GM12872 (cell line): Measurements from ENCODE around the gene COX19.

Source experiments
- TF ChIP-seq, protein P1 (sequence below): IDR thresholded peaks from 3 replicates; pipeline ENCODE4 v1.5.1; 2011; ENCODE audit warnings: low read depth, mild to moderate bottlenecking, low read length, moderate library complexity; ENCODE audit not compliant: insufficient read depth

COX19 gene

DNA sequence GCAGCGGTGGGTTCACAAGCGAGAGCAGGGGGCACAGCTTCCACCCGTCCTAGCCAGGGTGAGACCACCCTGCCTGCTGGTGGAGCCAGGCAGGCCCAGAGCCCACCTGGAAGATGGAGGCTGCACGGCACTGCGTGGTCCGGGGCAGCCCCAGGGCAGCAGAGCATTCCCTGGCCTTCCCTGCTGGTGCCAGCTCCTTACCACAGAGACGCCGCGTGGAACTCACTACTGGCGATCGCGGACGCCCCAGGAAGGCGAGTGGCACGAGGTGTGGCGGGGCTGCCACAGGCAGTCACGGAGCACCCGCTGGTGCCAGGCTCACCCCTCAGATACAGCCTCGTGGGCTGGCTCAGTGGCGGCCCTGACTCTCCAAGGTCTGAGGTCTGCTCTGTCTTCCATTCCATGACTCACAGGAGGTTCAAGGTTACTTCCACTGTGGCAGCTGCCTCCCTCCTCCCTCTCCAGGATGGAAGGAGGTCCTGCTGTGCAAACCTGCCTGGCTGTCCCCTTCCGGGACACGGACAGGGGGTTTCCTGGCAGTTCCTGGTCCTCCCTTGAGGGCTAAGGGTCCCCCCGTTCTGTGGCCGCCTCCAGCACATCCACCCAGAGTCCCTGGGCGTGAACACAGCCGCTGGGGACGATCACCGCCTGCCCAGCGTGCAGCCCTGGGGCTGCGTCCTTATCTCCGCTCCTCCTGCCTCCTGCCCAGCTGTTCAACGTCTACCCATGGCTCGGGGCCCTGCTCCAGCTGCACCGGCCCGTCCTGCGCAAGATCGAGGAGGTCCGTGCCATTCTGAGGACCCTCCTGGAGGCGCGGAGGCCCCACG lies 10.8 kb upstream of the COX19 start:
- TF ChIP-seq, protein P1, sequence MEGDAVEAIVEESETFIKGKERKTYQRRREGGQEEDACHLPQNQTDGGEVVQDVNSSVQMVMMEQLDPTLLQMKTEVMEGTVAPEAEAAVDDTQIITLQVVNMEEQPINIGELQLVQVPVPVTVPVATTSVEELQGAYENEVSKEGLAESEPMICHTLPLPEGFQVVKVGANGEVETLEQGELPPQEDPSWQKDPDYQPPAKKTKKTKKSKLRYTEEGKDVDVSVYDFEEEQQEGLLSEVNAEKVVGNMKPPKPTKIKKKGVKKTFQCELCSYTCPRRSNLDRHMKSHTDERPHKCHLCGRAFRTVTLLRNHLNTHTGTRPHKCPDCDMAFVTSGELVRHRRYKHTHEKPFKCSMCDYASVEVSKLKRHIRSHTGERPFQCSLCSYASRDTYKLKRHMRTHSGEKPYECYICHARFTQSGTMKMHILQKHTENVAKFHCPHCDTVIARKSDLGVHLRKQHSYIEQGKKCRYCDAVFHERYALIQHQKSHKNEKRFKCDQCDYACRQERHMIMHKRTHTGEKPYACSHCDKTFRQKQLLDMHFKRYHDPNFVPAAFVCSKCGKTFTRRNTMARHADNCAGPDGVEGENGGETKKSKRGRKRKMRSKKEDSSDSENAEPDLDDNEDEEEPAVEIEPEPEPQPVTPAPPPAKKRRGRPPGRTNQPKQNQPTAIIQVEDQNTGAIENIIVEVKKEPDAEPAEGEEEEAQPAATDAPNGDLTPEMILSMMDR, result no peak

- TF ChIP-seq, protein P1, result no peak
Observed at GRCh38 chr7:985127-985416, 9.7 kb upstream of the COX19 start.

DNA sequence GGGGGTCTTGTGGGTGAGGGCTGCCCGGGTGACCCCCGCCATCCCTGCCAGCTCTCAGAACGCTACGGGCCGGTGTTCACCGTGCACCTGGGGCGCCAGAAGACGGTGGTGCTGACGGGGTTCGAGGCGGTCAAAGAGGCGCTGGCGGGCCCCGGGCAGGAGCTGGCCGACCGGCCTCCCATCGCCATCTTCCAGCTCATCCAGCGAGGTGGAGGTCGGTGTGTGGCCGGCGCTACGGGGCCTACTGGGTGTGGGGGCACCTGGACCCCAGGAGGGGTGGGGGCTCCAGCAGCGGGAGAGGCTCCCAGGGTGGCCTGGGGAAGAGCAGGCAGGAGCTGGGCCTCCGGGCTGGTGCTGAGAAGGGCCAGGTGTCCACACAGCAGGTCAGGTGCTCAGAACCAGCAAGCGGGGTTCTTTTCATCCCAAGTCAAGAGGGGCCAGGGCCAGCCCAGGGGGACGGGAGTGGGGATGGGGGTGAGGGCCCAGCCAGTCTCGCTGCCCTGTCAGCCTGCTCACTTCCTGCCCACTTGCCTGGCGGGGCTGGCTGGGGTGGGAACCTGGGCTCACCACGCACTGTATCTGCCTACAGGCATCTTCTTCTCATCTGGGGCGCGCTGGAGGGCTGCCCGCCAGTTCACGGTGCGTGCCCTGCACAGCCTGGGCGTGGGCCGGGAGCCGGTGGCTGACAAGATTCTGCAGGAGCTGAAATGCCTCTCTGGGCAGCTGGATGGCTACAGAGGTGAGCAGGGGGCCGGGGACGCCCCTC lies 9.2 kb upstream of the COX19 start:
- TF ChIP-seq, protein P1, result no peak

DNA sequence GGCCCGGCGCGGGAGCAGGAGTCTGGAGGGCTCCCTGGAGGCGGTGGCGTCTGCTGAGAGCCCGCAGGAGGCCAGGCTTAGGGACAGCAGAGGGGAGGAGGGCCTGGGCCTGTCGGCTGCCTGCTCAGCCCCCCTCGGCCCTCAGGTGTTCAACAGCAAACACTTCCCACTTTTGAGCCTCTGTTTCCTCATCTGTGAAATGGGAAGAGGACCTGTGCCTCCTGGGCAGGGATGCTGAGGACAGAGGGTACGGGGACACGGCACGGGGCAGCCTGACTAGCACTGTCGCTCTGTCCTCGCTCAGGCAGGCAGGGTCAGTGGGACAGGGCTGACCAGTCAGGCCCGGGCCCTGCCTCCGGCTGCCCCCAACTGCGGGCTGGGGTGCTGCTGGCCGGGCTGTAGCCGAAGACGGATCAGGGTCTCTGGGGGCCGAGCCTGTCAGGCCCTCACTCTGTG lies 8.3 kb upstream of the COX19 start:
- TF ChIP-seq, protein P1, result no peak

DNA sequence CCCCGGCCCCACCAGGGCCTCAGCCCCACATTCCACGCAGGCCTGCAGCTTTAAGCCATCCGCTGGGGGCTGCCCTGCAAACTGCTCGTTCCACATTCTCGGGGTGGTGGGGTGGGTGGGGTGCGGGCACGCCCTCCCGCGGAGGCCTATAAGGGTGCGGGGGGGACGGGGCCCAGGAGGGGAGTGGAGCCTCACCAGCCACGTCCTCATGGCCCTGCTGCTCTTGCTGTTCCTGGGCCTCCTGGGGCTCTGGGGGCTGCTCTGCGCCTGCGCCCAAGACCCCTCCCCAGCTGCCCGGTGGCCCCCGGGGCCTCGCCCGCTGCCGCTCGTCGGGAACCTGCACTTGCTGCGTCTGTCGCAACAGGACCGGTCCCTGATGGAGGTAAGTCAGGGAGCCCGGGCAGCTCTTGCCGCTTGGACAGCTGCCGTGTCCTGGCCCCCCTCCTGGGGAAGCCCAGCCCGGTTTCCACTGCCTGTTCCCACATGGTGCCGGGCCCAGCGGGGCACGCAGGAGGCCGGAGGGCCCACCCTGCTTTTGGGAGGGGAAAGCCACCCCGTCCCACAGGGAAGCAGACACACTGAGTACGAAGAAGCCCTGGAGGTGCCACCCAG lies 7.8 kb upstream of the COX19 start, which contains the start of gene CYP2W1:
CYP2W1 (plus strand) TSS at position 178 of the 612 bp plus-strand sequence; CDS start at position 209, 31 bp downstream.
- TF ChIP-seq, protein P1, result no peak

DNA sequence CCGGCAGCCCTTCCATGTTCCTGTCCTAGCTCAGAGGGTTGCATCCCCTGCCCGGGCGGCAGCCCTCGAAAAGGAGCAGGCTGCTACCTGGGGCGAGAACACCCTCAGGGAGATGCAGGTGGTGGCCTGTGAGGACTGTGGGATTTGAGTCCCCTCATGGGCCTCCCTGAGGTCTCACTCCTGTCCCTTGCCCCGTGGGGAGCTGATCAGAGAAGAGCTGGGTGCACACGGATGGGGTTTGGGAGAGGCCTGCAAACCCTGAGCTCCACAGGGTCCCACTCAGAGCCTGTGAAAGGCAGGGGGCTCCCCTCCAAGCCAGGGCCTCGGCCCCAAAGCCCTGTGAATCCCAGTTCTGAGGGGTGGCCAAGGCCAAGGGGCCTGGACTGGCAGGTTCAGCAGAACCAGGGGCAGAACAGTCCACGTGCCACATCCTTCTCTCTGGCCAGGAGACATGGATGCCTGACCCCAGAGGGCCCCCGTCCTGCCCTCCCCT lies 7.2 kb upstream of the COX19 start:
- TF ChIP-seq, protein P1, result no peak

- TF ChIP-seq, protein P1, result no peak
Observed at GRCh38 chr7:981793-982510, 6.6 kb upstream of the COX19 start.
